Putamen (tissue), 1 donor: Measurements from ENCODE around the gene IFTAP.

Source experiments
- DNase-seq: peaks from one replicate; pipeline ENCODE4 v3.0.0-alpha.2; 2016; ENCODE audit warnings: low spot score

The IFTAP gene

DNA sequence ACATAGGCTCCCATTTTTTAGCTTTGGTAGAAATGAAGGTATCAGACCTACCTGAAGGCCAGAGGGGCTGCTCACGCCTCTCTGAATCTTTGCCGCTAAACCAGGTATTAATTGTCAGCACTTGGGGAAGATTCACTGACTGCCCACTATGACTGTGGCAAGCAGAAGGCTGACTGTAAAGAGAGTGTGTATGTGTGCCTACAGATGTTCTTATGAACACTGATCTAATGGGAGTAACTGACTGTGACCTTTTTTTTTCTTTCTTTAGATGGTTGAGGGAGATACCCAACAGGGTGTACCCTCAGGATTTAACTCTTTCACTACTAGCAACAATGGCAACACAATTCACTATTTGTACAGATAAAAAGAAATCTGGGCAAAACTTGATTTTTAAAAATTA, 3.7 kb downstream of the IFTAP start, which contains the start of gene RAG2:
Gene RAG2, minus strand, starts transcription at position 186 of the 400 bp plus-strand sequence. CDS start 4,068 bp downstream, outside the sequence.
- DNase-seq, result no peak

DNA sequence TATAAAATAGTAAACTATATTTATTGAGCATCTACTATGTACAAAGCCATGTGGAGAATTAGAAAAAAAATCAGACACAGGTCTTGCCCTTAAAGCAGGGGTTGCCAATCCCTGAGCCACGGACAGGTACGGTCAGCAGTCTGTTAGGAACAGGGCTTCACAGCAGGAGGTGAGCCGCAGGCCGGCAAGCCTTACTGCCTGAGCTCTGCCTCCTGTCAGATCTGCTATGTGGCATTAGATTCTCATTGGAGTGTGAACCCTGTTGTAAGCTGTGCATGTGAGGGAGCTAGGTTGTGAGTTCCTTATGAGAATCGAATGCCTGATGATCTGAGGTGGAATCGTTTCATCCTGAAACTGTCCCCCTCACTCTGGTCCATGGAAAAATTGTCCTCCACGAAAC, 5.9 kb downstream of the IFTAP start:
- no peak for DNase-seq

DNA sequence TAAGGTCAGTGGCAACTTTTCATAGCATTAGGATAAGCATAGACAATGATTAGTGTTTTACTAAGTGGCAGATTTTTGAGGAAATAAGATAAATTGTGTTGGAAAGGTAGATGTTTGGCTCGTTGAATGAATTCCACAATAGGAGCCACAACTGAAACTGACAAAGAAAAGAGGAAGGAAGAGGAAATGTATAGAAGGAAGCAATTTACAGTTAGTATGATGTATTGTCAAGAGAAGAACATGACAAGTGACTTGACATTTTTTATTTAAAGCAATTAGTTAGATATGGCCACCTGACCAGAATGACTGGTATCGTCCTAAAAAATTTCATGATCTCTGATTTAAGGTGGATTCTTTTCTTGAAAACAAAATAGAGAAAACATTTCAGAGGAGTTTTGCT, 6.9 kb downstream of the IFTAP start:
- no peak for DNase-seq

DNA sequence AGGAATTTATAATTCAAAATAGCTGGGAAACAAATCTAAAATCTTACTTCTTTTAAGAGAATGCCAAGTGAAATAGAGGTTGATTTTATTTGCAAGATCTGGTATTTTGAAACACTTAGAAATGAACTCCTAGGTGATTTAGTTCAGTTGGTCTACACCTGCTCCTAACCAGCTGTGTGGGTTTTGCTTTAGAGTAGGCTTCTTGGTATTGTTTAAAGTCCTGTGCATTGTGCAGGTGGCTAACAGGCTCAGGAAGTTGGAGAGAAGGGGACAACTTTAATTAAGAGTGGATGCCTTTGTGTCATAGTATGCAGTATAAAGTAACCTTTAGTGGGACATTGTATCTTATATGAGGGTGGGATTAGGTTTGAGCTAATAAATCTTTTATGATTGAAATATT, 7.8 kb downstream of the IFTAP start:
- DNase-seq, result no peak

DNA sequence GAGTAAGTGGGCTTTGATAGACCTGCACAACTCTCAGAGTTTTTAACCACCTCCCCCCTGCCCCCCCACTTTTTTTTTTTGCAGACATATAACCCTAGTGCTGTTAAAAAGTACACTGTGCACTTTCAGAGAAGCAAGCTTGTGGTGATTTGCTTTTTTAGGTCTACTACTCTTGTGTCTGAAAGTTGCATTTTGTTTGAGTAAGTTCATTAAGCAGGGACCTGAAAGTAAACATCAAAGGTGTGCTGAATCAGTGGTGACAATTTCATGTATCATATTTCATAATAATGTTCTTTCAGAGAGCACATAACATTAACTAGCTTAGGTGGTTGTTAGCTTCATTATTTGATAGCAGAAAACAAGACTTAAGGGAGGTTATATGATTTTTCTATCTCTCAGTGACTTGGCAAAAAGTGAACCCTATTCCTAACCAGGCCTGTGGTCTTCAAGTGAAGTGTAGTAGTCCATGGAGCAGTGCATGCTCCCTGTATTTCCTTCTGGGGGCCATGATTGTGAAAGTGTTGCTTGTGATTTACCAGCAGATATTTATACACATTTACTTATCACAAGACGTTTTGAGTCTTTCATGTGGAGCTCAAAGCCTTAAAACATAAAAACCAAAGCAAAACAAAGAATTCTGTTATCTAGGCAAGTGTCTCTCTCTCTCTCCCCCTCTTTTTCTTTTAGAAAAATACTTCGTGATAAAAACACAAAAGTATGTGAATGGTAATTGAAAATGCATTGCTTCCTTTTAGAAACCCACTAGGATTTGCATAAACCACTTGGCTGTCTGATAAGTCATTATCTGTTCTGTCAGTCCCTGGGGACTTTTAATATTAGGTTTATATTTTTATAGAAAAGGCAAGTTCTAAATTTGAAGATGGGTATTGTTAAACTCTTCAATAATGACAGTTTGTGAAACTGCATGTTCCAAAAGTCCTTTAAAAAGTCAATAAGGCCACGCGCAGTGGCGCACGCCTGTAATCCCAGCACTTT, 11.2 kb downstream of the IFTAP start:
- no peak for DNase-seq

DNA sequence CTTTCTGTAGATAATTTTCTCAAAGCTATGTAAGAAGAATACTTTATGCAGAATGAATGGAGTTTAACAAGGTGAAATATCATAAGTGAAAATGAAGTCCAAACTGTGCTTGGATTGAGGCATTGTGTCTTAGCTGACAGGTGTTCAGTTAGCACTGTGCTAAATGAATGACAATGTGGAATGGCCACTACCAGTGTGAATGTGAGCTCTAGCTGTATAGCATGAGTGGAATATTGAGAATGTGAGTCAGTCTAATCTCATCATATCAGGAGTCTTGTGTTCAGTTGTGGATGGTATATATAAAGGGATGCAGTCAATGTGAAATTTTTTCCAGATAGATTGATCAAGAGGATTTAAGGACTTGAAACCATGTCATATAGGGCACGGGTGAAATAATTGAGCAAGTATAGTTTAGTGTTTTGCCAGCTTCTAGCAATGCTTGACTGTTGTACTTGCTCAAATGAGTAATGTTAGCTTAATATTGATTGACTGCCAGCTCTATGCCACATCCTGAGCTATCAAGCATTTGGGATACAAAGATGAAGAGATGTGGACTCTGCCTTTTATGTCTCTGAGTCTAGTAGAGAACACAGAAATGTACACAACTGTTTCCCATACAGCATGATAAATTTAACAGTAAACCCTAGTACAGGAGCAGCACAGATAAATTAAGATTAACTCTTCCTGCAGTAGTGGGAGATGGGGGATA, 14.3 kb downstream of the IFTAP start:
- DNase-seq, result no peak

DNA sequence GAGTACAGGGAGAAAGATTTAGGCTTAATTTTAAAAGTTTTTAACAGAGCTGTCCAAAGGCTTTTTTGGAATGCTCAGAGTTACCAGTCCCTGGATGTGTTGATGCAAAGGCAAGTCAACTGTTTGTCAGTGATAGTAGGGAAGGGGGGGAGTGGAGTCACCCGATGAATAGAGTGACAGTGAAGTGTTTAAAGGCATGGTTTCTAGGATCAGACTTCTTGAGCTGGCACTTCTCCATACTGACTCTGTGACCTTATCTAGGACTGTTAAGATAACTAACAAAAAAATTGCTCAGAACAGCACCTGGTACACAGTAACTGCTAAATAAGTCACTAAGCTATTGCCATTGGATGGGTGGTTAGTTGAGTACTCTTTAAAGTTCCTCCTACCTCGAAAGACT, 15.1 kb downstream of the IFTAP start:
- DNase-seq, result no peak

DNA sequence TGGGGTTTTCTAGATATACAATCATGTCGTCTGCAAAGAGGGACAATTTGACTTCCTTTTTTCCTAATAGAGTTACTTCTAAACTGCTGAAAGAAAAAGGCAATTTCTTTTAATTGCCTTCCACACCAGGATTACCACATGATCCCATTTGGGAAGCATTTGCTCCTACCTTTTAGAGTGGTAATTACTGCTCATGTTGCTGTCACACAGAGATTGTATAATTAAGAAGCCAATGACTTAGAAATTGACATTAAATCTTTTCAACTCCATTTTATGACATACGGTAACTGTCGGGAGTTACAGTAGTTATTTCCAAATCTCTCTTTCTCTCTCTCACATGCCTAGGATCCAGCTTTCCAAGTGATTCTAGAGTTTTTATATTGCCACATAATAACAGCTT, 21.5 kb downstream of the IFTAP start:
- no peak for DNase-seq

DNA sequence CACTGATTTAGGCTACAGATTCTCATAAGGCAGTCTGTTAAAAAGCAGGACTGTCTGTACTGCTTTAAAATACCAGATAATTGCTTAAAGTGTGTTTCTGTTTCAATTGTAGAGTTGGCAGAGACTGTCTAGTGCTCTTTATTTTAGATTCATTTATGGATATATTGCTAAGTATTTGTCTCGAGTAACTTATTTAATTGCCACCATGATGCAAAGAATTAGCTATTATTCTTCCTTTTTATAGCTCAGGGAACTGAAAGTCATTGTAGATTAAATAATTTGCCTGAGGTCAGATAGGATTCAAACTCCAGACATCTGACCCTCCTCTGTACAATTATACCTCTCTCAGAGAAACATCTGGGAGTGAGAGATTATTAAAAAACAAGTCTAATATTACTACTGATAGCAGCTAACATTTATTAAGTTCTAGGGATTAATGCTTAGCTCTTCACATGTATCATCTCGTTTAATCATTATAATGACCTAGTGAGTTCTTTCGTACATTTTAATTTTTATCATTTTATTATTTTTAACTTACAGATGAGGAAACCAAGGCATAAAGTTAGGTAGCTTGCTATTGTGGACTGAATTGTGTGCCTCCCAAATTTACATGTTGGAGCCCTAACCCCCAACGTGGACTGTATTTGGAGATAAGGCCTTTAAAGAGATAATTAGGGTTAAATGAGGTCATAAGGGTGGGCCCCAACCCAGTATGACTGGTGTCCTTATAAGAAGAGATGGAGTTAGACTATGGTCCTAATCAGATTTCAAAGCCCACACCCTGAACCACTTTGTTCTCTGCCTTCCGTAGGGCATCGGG, 23.5 kb downstream of the IFTAP start:
- DNase-seq, result no peak

DNA sequence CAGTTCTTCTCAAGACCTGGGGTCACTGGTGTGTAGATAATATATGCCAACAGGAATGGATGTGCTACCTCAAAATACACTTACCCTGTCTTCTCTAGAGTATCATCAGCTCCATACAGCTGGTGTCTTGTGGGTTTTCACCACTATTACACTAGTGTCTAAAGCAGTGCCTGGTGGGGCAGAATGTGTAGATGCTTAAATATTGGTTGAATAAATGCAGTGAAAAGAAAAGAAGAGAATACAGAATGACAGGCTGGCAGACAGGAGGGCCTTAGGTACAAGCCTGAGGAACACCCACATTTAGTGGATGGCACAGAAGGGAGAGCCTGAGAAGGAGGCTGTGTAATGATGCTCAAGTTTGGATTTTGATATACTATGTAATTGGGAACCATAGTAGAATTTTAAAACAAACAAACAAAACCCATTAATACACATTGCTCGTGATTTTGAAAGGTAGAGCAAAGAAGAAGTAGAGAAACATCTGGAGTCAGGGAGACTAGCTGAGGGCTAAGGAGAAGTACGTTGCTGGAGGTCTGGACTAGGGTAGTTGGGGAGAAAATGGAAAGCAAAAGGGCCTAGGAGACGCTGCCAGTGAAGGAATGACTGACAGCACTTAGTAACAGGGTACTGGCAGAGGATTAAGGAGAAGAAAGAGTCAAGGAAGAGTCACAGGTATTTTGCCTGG, 24.2 kb downstream of the IFTAP start:
- DNase-seq, result no peak

DNA sequence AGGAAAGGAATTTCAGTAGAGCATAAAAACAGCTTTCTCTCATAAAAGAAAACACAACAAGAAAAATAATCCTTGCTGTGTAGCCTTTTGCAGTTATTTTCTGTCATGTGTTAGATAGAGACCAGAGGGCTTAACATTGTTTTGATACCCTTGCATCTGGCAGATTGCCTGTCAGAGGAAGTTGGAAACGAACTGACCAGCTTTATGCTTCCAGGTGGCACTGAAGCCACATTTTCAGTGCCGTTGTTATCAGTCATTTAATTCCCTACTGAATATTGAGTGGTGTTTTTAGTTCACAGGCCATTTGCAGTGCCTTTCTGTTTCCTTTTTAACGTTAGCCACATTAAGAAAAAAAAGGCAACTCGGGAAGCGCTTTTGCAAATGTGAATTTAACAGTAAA, 25.2 kb downstream of the IFTAP start:
- DNase-seq, result no peak

DNA sequence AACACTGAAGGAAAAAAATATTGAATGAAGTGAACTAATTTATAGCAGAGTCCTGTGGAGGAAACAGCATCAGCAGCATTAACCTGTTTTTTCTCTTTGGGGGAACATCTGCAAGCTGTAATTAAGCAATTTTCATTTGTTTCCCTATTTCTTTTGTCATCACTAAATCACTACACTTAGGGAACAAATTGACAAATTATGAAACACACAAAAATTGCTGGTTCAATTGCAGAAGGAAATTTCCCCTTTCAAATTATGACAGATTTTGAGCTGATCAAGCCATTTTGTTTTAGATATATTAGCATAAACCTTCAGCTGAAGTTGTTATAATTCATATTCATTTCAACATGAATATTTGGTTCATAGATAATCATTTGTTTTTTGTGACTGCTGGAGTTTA, 25.9 kb downstream of the IFTAP start:
- no peak for DNase-seq

DNA sequence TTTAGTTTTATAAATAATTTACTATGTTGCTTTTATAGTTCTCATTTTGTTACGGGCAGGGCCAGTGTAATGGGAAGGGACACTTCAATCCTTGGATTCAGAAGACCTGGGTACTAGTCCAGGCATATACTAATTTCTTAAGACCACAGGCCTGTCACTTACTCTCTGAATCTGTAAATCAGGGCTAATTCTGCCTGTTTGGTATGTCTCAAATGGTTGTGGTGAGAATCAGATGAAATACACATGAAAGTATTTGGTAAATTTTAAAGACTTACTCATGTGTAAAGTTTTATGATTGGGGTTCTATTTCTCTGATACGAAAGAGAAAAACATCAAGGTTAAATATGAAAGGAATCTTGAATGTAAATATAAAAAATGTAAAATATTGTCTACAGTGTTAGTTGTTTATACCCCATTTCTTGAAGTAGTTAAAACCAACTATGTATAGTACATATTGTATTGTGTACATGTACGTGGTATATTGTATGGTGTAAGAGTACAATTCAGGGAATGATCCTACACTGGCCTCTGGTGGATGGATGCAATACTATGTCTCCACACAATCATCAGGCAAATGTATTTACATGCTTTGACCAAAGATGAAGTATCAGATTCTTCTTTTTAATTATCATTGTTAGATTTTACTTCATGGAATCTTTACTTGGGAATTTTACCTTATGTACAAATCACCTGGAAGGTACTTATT, 28.3 kb downstream of the IFTAP start:
- no peak for DNase-seq

DNA sequence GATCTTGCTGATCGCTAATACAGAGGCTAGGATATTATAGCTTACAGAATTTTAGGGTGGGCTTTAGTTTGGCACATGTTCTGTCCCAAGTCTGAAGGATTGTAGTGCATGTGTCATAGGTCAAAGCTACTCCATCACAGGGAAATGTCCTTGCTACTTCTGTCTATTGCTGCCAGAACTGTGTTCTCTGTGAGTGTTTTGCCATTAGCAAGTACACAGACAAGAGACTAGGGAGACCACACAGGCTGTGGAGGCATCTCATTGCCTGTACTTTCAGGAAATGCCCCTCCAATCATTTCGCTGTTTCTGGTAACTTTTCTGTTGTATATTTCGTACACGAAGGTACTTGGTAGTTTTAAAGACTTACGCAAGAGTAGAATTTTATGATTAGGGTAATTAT, 29.2 kb downstream of the IFTAP start:
- no peak for DNase-seq

DNA sequence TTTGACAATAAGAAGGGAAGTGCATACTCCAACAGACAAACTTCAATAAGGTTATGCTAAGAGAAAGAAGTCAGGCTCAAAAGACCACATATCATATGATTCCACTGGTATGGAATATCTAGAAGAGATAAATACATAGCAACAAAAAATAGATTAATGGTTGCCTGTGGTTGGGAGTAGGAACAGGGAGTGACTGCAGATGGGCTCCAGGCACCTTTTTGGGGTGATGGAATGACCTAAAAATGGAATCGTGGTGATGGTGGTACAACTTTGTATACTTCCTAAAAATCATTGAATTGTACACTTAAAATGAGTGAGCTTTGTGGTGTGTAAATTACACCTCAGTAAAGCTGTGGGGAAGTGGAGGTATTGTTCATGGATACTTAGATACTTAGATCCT, 32.7 kb downstream of the IFTAP start:
- no peak for DNase-seq

DNA sequence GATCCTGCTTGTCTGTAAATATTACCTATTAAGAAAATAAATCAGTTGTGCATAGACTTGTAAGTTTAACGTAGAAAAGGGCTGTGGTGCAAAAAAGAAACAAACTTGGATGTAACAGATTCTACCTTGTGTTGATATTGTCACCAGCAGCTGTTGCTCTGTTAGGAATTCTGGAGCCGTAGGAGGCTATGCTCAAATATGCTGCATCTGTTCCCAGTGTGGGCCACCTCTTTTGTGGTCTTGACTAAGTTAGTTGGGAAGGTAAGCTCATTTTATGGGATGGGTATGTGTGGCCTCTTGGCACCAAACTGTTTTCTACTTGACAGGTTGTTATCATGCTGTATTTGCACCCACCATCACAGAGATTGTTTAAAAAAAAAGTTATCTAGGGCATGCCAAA, 33.2 kb downstream of the IFTAP start:
- DNase-seq, result no peak

DNA sequence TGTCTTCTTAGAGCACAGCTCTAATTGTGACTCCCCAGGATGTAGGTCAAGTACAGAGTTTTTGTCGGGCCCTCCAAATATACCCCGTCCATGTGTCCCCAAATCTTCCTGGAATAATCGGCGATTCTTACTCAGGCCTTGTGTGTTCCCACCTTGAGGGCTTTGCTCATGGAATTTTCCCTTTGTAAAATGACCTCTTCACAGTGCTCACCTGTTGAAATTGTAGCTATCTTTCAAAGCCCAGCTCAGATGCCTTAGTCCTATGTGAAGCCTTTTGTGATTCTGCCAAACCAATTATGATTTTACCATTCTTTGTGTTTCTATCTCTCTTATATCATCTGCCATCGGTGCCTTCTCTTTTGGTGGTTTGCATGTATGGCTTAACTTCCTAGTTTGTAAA, 33.8 kb downstream of the IFTAP start:
- no peak for DNase-seq

DNA sequence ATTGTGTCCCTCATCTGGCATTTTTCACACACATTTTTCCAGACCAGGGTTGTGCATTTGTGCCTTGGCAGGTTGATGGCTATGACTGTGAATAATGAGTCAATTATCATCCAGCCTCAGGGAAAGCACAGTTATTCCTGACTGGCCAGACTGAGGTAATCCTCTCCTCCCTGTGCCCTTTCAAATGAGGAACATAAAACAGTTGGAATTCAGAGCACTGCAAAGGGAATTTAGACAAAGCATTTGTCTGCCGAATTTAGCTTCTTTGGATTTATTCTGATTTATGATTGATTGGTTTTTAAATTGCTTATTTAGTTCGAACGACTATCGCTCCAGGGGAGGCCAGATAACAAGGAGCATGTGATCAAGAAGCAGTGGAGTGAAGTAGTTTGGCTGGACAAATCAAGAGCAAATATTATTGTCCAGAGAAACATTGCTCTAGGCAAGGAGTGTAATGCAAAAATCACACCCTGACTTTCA, 34.5 kb downstream of the IFTAP start:
- DNase-seq, result no peak

DNA sequence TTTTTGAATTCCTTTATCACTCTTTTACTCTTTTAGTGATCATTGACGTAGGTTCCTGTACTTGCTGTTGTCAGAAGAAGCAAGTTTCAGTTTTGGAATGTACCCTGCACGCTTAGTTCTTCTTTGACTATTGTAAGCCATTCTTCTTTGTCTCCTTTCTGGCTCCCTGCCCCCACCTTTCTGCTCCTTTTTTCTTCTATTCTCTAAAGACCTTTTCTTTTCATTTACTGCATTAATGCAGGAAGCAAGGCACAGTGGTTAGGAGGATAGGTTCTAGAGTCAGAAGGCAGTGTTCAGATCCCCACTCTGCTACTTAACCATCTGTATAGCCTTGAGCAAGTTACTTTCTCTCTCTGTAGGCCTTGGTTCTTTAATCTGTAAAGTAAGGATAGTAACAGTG, 37.5 kb downstream of the IFTAP start:
- DNase-seq, result no peak

DNA sequence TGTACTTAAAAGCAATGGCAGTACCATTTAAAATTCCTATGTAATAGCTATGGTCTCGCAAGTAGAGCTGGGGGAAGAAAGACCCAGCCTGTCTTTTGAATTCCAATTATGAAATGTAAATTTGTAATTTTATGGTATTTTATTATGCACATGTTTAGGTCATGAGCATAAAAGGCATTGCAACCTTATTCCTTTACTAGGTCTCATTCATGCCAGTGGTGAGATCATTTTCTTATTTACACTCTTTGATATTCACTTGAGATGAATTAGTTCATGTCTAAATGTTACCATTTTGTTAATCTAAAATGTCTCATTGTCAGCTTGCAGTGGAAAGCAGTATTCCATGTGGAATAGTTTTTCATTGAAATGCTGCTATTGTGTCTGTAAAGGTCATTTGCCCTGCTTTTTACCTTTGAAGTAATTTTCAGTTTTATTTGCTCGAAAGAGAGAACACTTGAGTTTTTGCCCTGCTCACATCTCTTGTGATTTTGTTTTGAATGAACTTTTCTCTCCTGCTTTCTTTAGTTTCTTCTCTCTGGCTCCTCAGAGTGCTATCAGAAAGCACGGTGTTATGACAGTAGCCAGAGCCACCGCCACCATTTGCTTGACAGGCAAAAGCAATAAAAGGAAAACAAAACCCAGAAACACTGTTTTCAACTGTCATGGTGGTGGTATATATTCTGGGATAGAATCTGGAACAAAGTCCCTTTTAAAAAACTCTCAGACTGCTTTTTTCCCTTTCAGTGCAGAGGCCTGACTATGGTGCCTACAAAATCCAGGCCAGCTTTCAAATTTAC, 41.0 kb downstream of the IFTAP start:
- DNase-seq, result no peak
